ENCODE measurements around the gene PCP4.

Gene PCP4

GRCh38 chr21:39976800-39977199, 109.6 kb downstream of the PCP4 start:
- DNase-seq, result no peak

All from DMS 273 treated with DMSO at 0.1 percent for 48 hours (cell line).